ENCODE measurements around the gene BEST1. TPM values are rescaled to one million over a fixed set of nuclear protein-coding genes. Genes with fewer than 3 reads are reported as not detected.

Gene BEST1
- total and polyA plus RNA-seq, 2 of the 13 experiments (the other 11 are each of a cell fraction or from before 2014, with no cell fraction given) = 0.09 to 0.65 TPM

DNA sequence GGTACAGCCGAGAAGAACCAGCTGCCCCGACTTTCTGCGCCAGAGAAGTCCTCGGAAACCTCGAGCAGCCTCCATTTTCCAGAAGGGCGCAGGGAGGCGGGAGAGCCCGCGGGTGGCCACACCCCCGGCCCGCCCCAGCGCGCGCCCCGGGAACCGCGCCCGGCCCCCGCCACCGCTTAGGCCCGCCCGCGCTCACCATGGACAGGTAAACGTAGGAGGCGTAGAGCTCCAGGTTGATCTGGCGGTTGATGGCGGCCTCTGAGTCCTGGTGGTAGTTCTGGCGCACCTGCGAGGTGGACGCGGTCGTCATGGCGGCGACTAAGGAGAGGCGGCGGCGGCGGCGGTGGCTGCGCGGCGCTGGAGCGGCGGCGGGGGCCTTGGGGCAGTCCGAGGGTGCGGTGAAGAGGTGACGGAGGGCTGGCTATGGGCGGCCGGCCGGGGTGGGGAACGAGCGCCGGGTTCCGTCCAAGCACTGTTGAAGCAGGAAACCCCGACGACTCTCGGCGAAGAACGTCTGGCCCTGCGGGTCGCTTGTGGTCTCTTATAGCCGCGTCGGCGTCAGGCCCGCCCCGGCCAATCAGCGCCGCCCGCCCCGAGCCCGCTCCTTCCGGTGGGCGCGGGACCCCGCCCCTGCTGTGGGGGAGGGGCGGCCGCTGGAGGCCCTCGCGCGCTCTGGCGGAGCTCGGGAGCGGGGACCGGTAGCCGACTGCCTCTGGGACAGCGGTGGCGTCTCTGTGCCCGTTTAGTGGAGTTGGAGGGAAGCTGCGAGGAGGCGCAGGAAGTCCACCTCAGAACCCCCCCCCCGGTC is 17.2 kb downstream of the BEST1 start, which contains the start of gene FTH1 (continued):
- TF ChIP-seq, protein P1, sequence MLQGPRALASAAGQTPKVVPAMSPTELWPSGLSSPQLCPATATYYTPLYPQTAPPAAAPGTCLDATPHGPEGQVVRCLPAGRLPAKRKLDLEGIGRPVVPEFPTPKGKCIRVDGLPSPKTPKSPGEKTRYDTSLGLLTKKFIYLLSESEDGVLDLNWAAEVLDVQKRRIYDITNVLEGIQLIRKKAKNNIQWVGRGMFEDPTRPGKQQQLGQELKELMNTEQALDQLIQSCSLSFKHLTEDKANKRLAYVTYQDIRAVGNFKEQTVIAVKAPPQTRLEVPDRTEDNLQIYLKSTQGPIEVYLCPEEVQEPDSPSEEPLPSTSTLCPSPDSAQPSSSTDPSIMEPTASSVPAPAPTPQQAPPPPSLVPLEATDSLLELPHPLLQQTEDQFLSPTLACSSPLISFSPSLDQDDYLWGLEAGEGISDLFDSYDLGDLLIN (CRISPR knock-in tag; IDR thresholded peaks at IDR 0.05; ENCODE audit: borderline replicate concordance) = no peak
- TF ChIP-seq SMAD3 (CRISPR knock-in tag; IDR thresholded peaks at IDR 0.05) = peak; percentile 81
- no peak for TF ChIP-seq FOXP1 (IDR thresholded peaks at IDR 0.05)
- no peak for TF ChIP-seq FOXP1 (CRISPR knock-in tag; IDR thresholded peaks at IDR 0.05)
- TF ChIP-seq ZNF775 (CRISPR knock-in tag; IDR thresholded peaks at IDR 0.05; ENCODE audit: borderline replicate concordance) = no peak
- TF ChIP-seq LCORL (IDR thresholded peaks at IDR 0.05) = no peak
- no peak for TF ChIP-seq LCORL (CRISPR knock-in tag; IDR thresholded peaks at IDR 0.05)
- peak; percentile 21 for TF ChIP-seq FOSL2 (CRISPR knock-in tag; IDR thresholded peaks at IDR 0.05)
- peak; percentile 83 for TF ChIP-seq ZNF3 (CRISPR knock-in tag; IDR thresholded peaks at IDR 0.05)
- TF ChIP-seq MTA3 (CRISPR knock-in tag; IDR thresholded peaks at IDR 0.05) = no peak
- TF ChIP-seq TP53 (CRISPR knock-in tag; conservative IDR thresholded peaks at IDR 0.05) = no peak
- peak; percentile 63 for TF ChIP-seq MYC (CRISPR knock-in tag; IDR thresholded peaks at IDR 0.05; ENCODE audit: borderline replicate concordance)
- TF ChIP-seq ZNF878 (CRISPR knock-in tag; IDR thresholded peaks at IDR 0.05) = peak; percentile 77; the same call in 1 of the 2 replicates
- TF ChIP-seq POLR2A (IDR thresholded peaks at IDR 0.05; ENCODE audit: insufficient read depth in 1 of 2, low read depth in 2 of 2, low read length in 2 of 2) = peak; percentile 90 to 95
- TF ChIP-seq ZFP90 (CRISPR knock-in tag; IDR thresholded peaks at IDR 0.05; ENCODE audit: borderline replicate concordance) = peak; percentile 39; the same call in 1 of the 2 replicates
- no peak for TF ChIP-seq ZFP36 (IDR thresholded peaks at IDR 0.05; ENCODE audit: borderline replicate concordance, low read depth, low read length, partially characterized antibody)
- TF ChIP-seq NFYB (CRISPR knock-in tag; IDR thresholded peaks at IDR 0.05) = peak; percentile 81
- TF ChIP-seq ZBTB7A (CRISPR knock-in tag; IDR thresholded peaks at IDR 0.05) = peak; percentile 84
- TF ChIP-seq ARID2 (CRISPR knock-in tag; IDR thresholded peaks at IDR 0.05; ENCODE audit: borderline replicate concordance) = no peak; the same call in 1 of the 2 replicates
- TF ChIP-seq RARG (CRISPR knock-in tag; IDR thresholded peaks at IDR 0.05; ENCODE audit: low read depth) = no peak
- peak; percentile 89 for TF ChIP-seq POLR2AphosphoS5 (IDR thresholded peaks at IDR 0.05; ENCODE audit: low read depth, low read length)
- 0 out of 2 replicates have a peak, but pooled peaks have one; percentile 26 for TF ChIP-seq ZNF205 (CRISPR knock-in tag; IDR thresholded peaks at IDR 0.05)
- no peak; the same call in 1 of the 2 replicates for TF ChIP-seq SMC3 (IDR thresholded peaks at IDR 0.05; ENCODE audit: low read length)
- TF ChIP-seq, protein P2, sequence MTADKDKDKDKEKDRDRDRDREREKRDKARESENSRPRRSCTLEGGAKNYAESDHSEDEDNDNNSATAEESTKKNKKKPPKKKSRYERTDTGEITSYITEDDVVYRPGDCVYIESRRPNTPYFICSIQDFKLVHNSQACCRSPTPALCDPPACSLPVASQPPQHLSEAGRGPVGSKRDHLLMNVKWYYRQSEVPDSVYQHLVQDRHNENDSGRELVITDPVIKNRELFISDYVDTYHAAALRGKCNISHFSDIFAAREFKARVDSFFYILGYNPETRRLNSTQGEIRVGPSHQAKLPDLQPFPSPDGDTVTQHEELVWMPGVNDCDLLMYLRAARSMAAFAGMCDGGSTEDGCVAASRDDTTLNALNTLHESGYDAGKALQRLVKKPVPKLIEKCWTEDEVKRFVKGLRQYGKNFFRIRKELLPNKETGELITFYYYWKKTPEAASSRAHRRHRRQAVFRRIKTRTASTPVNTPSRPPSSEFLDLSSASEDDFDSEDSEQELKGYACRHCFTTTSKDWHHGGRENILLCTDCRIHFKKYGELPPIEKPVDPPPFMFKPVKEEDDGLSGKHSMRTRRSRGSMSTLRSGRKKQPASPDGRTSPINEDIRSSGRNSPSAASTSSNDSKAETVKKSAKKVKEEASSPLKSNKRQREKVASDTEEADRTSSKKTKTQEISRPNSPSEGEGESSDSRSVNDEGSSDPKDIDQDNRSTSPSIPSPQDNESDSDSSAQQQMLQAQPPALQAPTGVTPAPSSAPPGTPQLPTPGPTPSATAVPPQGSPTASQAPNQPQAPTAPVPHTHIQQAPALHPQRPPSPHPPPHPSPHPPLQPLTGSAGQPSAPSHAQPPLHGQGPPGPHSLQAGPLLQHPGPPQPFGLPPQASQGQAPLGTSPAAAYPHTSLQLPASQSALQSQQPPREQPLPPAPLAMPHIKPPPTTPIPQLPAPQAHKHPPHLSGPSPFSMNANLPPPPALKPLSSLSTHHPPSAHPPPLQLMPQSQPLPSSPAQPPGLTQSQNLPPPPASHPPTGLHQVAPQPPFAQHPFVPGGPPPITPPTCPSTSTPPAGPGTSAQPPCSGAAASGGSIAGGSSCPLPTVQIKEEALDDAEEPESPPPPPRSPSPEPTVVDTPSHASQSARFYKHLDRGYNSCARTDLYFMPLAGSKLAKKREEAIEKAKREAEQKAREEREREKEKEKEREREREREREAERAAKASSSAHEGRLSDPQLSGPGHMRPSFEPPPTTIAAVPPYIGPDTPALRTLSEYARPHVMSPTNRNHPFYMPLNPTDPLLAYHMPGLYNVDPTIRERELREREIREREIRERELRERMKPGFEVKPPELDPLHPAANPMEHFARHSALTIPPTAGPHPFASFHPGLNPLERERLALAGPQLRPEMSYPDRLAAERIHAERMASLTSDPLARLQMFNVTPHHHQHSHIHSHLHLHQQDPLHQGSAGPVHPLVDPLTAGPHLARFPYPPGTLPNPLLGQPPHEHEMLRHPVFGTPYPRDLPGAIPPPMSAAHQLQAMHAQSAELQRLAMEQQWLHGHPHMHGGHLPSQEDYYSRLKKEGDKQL (CRISPR knock-in tag; IDR thresholded peaks at IDR 0.05; ENCODE audit: low read depth) = no peak
- TF ChIP-seq KDM1A (CRISPR knock-in tag; IDR thresholded peaks at IDR 0.05) = no peak
- TF ChIP-seq, protein P3, sequence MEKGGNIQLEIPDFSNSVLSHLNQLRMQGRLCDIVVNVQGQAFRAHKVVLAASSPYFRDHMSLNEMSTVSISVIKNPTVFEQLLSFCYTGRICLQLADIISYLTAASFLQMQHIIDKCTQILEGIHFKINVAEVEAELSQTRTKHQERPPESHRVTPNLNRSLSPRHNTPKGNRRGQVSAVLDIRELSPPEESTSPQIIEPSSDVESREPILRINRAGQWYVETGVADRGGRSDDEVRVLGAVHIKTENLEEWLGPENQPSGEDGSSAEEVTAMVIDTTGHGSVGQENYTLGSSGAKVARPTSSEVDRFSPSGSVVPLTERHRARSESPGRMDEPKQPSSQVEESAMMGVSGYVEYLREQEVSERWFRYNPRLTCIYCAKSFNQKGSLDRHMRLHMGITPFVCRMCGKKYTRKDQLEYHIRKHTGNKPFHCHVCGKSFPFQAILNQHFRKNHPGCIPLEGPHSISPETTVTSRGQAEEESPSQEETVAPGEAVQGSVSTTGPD (CRISPR knock-in tag; IDR thresholded peaks at IDR 0.05) = no peak
